HS-27A (cell line): ENCODE results near the gene GPALPP1.
"Not testable (repeated sequence)": the region's sequence is repeated elsewhere in the genome, so short reads cannot be mapped to it uniquely, and the experiment has no call there.

Experiments
- DNase-seq: peaks from one replicate; pipeline ENCODE4 v3.0.0-alpha.2; 2012; ENCODE audit warnings: low read depth, missing footprints

The GPALPP1 gene

GRCh38 chr13:45063261-45063860, 74.0 kb downstream of the GPALPP1 start:
- no peak for DNase-seq

GRCh38 chr13:45063889-45064288, 74.6 kb downstream of the GPALPP1 start:
- not testable (repeated sequence) for DNase-seq

DNA sequence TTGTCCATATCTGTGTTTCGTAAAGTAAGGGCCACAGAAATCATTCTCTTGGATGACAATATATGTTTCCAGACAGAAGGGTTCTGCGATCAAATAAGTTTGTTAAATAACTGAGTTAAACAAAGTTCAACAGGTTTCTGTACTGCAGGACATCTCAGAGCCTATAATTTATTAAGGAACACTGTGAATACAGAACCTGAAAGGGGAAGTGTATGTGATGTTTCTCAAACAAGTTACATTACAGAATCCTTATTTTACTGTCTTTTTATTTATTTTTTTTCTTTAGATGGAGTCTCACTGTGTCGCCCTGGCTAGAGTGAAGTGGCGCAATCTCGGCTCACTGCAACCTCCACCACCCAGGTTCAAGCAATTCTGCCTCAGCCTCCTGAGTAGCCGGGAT, 75.6 kb downstream of the GPALPP1 start:
- DNase-seq: no peak

- DNase-seq: no peak
Measured at GRCh38 chr13:45068036-45069001, 79.0 kb downstream of the GPALPP1 start.

DNA sequence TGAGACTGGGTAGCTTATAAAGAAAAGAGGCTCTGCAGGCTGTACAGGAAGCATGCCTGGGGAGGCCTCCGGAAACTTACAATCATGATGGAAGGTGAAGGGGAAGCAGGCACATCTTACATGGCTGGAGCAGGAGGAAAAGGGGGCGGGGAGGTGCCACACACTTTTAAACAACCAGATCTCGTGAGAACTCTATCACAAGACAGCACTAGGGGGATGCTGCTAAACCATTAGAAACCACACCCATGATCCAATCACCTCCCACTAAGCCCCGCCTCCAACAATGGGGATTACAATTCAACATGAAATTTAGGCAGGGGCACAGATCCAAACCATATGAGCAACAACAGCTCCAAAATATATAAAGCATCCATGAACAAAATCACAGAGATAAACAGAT, 84.5 kb downstream of the GPALPP1 start:
- DNase-seq: no peak

- DNase-seq: no peak
Measured at GRCh38 chr13:45074721-45075120, 85.4 kb downstream of the GPALPP1 start.

DNA sequence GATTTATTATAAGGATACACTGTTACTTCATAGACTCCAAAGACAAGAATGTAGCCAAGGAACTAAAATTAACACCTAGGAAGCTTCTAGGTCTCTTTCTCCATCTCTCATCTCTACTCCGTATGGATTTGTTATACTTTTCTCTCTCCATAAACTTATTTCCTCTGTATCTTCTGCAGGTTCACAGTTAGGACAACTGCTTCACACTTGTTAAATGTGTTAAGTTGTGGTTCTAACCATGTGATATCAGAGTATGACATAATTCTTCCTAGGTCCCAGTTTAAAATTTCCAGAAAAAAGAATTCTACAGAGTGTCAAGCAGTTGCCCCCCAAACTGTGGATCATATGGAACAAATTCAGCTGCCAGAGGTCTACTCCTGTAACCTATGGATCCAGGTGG, 88.7 kb downstream of the GPALPP1 start:
- DNase-seq: no peak
